Body of pancreas (tissue), 4 donors: ENCODE measurements around the gene KRT72. TPM values are rescaled to one million over a fixed set of nuclear protein-coding genes. Genes with fewer than 3 reads are reported as not detected.

ENCODE experiments used
- ATAC-seq: fragments of 150-250 bp; one replicate; pipeline ENCODE4 v1.9.1; 2016
- DNase-seq, 4 donors: peaks; one replicate each; pipeline ENCODE4 v3.0.0-alpha.2; 2019
- H3K27ac ChIP-seq, 4 donors: fragments of 200-600 bp; sonication (generic); 1 replicate in 3 of 4; 2 replicates in 1 of 4; pipeline versions ENCODE4 v1.5.1 to v1.6.1; 2016 to 2019; ENCODE audit warnings: mild to moderate bottlenecking in 1 of 4, mixed read lengths in 1 of 4, moderate library complexity in 1 of 4
- H3K27me3 ChIP-seq, 2 donors: fragments of 200-600 bp; sonication (generic); one replicate each; pipeline ENCODE4 v1.6.0; 2016; ENCODE audit warnings: mild to moderate bottlenecking in 1 of 2
- H3K36me3 ChIP-seq, 2 donors: fragments of 200-600 bp; sonication (generic); replicated peaks in 1 of 2; 2 replicates each; pipeline ENCODE4 v1.5.1; 2016; ENCODE audit warnings: low read depth in 2 of 2; ENCODE audit not compliant: insufficient read depth in 1 of 2
- H3K4me1 ChIP-seq: fragments of 200-600 bp; sonication (generic); one replicate; pipeline ENCODE4 v1.6.0; 2016
- H3K4me3 ChIP-seq, 2 donors: fragments of 200-600 bp; sonication (generic); 1 replicate in 1 of 2; 2 replicates in 1 of 2; pipeline ENCODE4 v1.5.1; 2016 to 2019
- H3K9me3 ChIP-seq, 3 donors: fragments of 200-600 bp; sonication (generic); 1 replicate in 2 of 3; 2 replicates in 1 of 3; pipeline ENCODE4 v1.5.1; 2016
- POLR2A ChIP-seq, 3 donors: fragments of 450-650 bp; IDR thresholded peaks; one replicate each; pipeline ENCODE4 v1.6.1; 2016; ENCODE audit warnings: antibody characterized with exemption in 3 of 3, mild to moderate bottlenecking in 2 of 3
- WGBS, 2 donors: methylation state at CpG; one replicate each; pipeline ENCODE4 v1.1.5; 2017; 5-methylcytosine and 5-hydroxymethylcytosine counted together
- intact Hi-C: fragments of 100-400 bp; cut with DNase I; formaldehyde crosslinking; loops from one replicate; pipeline ENCODE4 v1.15.1; 2023
- total RNA-seq, 2 donors: library from RNA; depleted of rRNA; stranded (reverse); fragments of >200 nt; gene quantifications; one replicate each; pipeline ENCODE4 v1.1.0, GENCODE V29; 2016
- TF ChIP-seq, protein P1 (sequence below), 7 experiments: fragments of 450-650 bp in 4 of 7; fragments of 200-600 bp in 3 of 7; sonication (generic) in 3 of 7; IDR thresholded peaks; one replicate each; pipeline ENCODE4 v1.5.1; 2016 to 2019; ENCODE audit warnings: antibody characterized with exemption in 7 of 7

The KRT72 gene
- total RNA-seq, 2 donors from 2014 or later: not detected

DNA sequence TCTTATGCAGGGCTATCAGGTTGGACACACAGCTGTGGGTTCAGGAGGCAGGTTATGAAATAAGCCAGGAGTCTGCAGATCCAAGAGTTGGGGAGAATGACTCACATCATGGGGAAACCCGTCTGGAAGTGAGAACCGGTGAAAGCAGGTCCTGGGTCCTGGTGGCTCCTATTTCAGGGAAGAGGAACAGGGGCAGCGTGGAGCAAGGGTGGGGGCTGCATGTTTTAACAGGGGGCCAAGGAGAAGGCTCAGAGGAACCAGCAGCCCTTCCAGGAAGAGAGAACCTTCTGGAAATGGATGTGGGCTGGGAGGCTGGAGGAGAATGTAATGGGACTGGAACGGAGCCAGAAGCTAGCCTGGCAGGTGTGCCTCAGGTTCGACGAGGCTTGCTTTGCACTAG is 19.8 kb downstream of the KRT72 start:
- Histone ChIP-seq H3K9me3 (no peaks in the 10 kb centered on the region), H3K4me3 (no peak overlapping the region), H3K27me3 (no peaks in the 10 kb centered on the region), H3K4me1 (no peaks in the 10 kb centered on the region), H3K36me3 (no peaks in the 10 kb centered on the region), H3K27ac (no peak overlapping the region)
- DNase-seq (peak in 1 of 4 donors; percentile 18), ATAC-seq (no peak)
- intact Hi-C loops: loop anchor here (5.0 to 10.0 kb wide), 2 partner anchors 291 to 393 kb away; no protein-coding TSS in a partner anchor
- TF ChIP-seq, protein P1, sequence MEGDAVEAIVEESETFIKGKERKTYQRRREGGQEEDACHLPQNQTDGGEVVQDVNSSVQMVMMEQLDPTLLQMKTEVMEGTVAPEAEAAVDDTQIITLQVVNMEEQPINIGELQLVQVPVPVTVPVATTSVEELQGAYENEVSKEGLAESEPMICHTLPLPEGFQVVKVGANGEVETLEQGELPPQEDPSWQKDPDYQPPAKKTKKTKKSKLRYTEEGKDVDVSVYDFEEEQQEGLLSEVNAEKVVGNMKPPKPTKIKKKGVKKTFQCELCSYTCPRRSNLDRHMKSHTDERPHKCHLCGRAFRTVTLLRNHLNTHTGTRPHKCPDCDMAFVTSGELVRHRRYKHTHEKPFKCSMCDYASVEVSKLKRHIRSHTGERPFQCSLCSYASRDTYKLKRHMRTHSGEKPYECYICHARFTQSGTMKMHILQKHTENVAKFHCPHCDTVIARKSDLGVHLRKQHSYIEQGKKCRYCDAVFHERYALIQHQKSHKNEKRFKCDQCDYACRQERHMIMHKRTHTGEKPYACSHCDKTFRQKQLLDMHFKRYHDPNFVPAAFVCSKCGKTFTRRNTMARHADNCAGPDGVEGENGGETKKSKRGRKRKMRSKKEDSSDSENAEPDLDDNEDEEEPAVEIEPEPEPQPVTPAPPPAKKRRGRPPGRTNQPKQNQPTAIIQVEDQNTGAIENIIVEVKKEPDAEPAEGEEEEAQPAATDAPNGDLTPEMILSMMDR (IDR thresholded peaks at IDR 0.05): no peak
- no peak for TF ChIP-seq POLR2A (IDR thresholded peaks at IDR 0.05)
- WGBS, 2 donors: 32 to 33% methylated on average over 6 of the region's 6 CpGs

DNA sequence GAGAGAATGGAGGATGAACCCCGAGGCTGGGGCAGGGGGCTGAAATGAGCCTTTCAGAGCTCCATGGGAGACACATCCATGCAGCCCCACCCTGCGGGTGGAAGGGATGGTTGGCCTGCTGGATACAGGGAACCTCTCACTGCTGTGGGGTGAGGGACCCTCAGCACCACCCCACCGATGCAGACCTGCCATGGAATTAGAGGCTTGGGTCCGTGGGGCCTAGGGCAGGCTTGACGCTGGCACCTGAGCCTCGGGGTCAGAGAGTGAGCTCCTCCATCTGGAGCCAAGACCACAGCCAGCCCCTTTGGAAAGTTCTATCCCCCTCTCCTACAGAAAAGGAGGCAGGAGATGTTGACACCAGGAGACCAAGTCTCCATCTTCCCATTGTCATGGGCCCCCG is 20.2 kb downstream of the KRT72 start:
- no peaks in the 10 kb centered on the region for H3K9me3 ChIP-seq
- H3K4me3 ChIP-seq: no peak overlapping the region
- intact Hi-C loops: loop anchor here (5.0 to 10.0 kb wide), 2 partner anchors 291 to 394 kb away; no protein-coding TSS in a partner anchor
- WGBS, 2 donors: 64 to 71% methylated on average over 7 of the region's 7 CpGs
- H3K27me3 ChIP-seq: no peaks in the 10 kb centered on the region
- H3K36me3 ChIP-seq: no peaks in the 10 kb centered on the region
- no peak for ATAC-seq
- H3K4me1 ChIP-seq: no peaks in the 10 kb centered on the region
- DNase-seq: no peak
- no peak for TF ChIP-seq POLR2A (IDR thresholded peaks at IDR 0.05)
- TF ChIP-seq, protein P1 (IDR thresholded peaks at IDR 0.05): no peak
- H3K27ac ChIP-seq: no peak overlapping the region

DNA sequence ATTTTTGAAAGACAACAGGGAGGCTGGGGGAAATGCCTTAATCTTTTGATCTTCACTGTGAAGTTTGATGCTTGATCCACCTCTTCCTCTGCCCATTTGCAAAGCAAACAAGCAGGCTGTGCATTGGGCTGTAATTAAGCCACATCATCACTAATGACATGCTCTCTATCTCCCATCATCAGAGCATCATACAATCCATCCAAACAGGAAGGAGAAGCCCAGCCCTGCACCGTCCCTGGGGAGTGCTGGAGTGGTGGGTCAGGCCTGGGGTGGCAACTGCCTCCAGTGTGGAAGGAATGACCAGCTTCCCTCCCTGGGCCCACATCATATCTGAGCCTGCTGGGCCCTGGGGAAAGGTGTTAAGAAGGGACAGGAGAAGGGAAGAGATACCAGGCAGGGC is 20.8 kb downstream of the KRT72 start:
- Histone ChIP-seq H3K27me3 (no peaks in the 10 kb centered on the region), H3K27ac (no peak overlapping the region), H3K36me3 (no peaks in the 10 kb centered on the region), H3K4me1 (no peaks in the 10 kb centered on the region), H3K4me3 (no peak overlapping the region), H3K9me3 (no peaks in the 10 kb centered on the region)
- intact Hi-C loops: loop anchor here (5.0 to 10.0 kb wide), 2 partner anchors 292 to 394 kb away; no protein-coding TSS in a partner anchor
- WGBS, 2 donors: 71 to 79% methylated on average over 1 of the region's 1 CpG
- TF ChIP-seq POLR2A (IDR thresholded peaks at IDR 0.05): no peak
- TF ChIP-seq, protein P1 (IDR thresholded peaks at IDR 0.05): no peak
- DNase-seq (no peak), ATAC-seq (no peak)

DNA sequence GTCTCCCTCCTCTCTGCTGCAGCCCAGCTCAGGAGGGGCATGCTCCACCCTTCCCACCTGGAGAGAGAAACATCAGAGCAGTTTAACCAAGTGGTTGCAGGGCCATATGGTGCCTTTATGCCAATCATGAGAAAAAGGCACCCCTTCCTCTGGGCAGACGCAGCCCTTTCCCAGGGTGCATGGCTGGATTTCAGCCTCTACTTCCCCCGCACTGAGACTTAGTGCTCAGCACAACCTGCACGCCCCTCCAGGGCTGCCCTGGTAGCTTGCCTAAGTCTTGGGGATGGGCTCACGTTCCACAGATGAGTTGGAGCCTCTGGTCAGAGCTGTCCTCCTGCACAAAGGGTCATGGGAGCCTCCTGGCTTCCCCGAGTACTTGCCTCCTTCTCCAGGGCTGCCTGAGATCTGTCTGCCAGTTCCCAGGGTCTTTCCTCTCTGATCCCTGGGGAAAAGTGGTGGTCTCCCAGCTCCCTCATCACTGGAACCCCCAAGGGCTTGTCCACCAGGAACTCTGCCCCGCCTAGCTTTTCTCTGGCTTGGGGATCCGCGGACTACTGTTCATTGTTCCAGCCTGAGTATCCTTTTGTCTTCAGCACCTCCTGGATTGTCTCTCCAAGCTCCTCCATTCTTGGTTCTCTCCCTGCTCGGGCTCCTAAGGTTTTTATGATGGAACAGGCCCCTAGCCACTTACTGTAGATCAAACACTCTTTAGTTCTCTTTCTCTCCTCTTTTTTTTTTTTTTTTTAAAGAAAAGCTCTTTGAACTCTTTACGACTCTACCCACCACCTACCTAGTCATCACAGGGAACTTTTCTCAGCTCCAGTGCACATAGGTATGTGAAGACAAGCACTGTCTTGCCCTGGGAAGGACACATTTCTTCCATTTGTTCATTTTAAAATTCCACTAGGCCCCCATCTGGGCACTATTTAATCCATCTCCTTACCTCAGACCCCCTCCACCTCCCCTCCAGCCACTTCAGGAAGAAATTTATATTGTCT is 21.5 kb downstream of the KRT72 start:
- 66 to 71% methylated on average over 9 to 10 of the region's 10 CpGs for WGBS, 2 donors
- Histone ChIP-seq H3K4me1 (no peaks in the 10 kb centered on the region), H3K36me3 (no peaks in the 10 kb centered on the region), H3K4me3 (no peak overlapping the region), H3K9me3 (no peaks in the 10 kb centered on the region), H3K27me3 (no peaks in the 10 kb centered on the region), H3K27ac (no peak overlapping the region)
- ATAC-seq: no peak
- intact Hi-C loops: loop anchor here (5.0 to 10.0 kb wide), 2 partner anchors 293 to 395 kb away; no protein-coding TSS in a partner anchor
- DNase-seq: no peak
- no peak for TF ChIP-seq POLR2A (IDR thresholded peaks at IDR 0.05)
- TF ChIP-seq, protein P1 (IDR thresholded peaks at IDR 0.05): no peak
